Activated CD4-positive, alpha-beta T cell treated with anti-CD3 and anti-CD28 coated beads for 4 hours (primary cell): ENCODE data around the gene NELFA.

ENCODE experiments used
- DNase-seq, 2 donors: peaks; one replicate each; pipeline ENCODE4 v3.0.0-alpha.2; 2020

Gene NELFA

DNA sequence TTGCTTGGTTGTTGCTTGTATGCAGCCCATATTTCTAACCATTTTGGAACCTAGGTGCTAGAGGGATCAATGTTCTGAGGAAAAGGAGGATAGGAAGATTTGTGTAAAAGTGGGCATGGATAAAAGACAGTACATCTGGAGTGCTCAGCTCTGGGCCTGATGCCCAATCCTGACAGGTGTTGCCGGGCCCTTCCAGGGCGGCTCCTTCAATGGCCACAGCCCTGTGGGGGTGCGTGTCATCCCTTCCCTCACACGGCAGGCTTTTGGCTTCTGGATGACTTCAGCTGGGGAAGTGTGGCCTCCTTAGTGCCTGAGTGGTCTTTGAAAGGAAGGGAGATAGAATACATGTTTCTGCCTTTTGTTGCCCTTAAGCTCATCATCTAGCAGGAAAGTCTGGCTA, 47.2 kb downstream of the NELFA start:
- DNase-seq = no peak

DNA sequence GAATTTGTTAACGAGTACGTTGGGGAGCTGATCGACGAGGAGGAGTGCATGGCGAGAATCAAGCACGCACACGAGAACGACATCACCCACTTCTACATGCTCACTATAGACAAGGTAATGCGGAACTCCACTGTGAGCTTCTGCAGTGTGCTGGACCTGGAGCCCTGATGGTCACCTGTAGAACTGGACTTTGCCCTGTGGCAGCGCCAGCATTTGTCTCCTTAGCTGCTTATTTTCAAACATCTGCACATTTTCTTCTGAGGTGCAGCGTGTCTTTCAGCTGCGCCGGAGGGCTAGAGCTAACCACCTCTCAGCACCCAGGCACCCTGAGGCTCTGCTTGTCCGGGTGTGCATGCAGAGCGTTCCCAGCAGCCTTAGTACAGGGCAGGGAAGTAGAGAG, 47.7 kb downstream of the NELFA start:
- DNase-seq = no peak

DNA sequence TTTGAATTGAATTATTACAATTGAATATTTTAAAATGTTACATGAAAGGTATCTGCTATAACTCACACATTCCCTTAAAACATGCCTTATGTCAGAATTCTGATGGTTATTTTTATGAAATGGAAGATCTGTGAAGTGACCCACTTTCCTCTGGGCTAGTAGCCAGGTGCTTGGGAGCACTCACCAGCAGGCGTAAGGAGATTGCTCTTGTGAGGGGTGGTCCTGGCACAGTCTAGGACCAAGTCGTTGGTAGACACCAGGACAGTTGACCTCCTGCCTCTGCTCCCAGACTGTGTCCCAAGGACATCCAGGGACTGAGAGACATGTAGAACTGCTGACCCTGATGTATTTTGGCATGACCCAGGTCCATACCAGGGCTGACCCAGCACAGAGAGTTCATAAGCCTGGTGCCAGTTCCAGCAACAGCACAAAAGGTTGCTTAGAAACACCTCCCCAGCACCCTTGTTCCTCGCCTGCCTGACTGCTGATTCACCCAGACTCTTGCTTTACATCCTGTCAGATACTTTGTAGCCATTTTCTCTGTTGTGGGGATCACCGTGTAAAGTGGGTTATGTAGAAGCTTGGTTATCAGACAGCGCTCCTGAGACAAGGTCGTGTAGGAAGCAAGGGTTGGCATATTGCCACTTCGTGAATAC, 48.5 kb downstream of the NELFA start:
- no peak for DNase-seq

DNA sequence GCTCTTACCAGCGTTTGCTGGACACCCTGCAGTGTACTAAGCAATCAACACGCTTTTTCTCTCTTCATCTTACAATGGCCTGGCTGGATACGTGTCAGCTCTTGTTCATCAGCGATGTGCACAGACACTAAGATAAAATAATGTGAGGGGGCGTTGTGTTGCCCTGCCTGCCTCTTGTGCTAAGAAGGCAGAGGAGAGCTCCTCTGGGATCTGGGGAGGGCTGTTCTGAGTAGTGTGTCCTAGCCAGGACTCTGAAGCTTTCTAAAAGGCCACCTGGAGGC, 49.7 kb downstream of the NELFA start:
- no peak for DNase-seq

DNA sequence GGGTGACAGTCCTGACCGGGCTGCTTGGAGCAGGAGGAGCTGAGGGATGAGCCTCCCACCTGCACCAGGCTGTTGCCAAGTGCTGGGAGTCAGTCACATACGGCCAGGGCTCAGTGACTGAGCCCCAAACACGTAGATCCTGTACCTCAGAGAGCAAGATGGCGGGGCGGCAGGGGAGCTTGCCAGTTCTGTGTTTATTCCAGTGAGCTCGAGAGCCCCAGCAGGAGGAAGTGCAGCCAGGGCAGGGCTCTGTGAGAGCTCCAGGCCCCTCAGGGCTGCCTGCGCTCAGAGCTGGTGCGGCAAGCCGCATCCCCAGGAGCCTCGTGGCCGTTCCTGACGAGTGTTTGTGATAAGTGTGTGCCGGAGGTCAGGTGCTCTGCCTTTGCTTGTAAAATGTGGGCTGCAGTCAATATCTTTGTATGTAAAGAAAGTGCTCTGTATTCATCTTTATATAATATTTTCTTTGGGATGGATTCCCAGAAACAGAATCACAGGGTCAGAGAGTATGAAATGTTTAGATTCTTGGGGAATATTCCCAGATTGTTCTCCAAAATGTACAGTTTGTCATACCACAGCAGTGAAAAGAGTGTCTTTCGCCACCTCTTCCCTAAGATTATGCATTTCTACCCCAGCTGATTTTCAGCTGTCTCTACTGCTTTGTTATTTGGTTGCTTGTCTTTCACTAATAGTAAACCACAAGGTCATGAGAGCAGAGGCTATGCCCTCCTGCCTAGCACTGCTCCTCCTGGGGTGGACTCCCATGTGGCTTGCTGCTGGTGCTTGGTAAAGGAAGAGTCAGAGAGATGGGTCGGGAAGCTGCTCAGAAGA, 50.3 kb downstream of the NELFA start:
- DNase-seq = no peak

DNA sequence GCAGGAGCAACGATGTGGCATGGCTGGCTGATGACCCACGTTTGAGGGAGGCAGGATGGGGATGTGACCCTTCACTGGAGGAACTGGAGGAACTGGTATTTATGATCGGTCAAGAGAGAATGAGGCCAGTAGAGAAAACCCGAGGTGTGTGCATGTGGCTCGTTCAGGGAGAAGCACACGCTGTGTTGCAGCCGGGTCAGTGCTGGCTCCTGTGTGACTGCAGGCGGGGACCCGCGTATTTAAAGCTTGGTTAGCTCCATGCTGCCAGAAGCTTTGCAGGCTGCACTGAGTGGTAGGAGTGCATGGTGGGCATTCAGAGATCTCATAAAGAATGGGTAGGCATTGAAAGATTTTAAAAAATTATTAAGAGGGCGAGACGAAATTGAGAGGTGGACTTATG, 52.1 kb downstream of the NELFA start:
- DNase-seq = no peak

DNA sequence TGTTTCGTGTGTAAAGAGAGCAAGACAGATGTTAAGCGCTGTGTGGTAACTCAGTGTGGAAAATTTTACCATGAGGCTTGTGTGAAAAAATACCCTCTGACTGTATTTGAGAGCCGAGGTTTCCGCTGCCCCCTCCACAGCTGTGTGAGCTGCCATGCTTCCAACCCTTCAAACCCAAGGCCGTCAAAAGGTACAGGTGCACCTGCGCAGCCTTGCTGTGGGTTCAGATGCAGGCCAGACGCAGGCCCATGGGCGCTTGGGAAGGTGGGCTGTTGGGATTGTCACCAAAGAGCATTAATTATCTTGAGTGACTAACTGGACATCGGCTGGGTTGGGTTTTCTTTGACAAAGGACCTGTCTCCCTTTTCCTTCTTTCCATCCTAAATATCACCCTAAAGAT, 55.4 kb downstream of the NELFA start:
- no peak for DNase-seq

DNA sequence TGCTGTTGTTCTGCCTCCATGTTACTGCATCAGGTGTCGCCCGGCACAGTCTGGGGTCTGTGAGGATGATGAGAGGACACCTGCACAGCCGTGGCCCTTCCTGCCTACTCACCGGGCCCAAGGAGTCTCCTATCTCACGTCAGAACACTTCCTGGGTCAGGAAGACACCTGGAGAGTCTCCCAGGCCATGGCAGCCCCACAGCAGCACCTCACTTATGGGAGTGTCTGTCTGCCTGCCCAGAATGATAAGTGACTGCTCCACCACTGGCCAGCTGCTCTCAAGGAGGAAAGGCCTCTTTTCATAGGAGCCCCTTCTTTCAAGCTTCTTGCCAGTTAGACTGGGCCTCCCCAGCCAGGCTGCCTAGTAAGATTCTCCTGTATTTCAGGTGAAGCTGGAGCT, 56.1 kb downstream of the NELFA start:
- no peak for DNase-seq

DNA sequence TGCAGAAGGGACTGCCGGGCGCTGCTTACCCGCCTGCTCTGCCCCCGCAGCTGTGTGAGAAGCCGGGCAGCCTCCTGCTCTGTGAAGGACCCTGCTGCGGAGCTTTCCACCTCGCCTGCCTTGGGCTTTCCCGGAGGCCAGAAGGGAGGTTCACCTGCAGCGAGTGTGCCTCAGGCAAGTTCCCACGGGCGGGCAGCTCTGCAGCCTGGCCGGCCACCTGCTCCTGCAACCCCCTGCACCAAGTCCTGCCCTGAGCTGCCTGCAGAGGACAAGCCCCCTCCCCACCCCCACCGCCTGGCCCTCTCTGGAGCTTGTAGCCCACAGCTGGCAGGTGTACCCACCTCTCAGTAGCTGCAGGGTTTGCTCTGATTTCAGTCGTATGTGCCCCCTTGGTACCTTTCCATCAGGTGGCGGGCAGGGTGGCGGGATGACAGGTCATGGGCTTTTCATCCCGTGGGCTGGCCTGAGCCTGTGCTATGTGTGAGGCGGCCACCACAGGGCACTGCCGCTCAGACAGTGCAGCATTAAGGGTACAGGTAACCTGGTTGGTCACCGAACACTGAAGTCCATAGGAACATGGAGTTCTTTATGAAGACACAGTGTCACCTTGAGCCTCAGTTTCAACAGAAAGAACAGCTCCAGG, 56.6 kb downstream of the NELFA start:
- DNase-seq = no peak

DNA sequence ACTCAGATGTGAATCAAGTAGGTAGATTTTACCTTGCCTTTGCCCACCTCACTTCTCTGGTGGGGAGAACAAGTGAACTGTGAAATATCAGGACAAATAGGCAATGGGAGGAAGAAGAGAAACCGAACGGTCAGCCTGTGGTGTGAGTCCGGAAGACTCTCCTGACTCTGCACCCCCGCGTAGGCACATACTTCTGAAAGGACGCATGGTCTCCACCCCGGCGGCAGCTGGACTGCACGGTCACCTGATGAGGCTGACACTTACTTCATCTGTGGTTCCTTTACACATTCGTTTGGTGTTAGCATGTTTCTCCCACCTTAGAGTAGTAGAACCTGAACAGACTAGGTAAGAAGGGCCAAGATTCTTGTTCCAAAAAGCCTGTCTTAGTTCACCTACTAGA, 58.4 kb downstream of the NELFA start:
- DNase-seq = no peak

DNA sequence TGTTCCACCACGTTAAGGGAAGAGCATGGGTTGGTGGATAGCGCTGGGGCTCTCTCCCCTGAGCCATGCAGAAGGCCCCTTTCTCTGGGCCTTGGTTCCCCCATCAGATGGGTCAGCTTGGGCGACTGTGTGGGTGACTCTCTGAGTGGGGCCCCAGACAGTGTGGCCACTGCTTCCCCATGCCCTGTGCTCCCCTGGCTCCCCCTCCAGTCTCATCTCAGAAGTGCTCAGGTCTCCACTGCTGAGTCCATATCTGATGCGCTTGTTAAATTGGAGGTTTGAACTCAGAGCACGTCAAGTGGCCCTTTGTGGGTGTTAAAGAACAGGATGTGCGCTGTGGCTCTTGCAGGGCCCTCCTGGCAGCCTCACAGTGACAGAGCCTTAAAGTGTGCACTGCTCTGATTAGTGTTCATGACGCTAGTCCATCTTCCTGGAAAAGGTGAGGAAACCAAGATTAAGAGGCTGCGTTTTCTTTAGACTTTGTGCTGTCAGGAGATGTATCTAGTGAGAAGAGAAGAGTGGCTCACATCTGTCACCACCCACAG, 59.8 kb downstream of the NELFA start:
- DNase-seq = no peak

DNA sequence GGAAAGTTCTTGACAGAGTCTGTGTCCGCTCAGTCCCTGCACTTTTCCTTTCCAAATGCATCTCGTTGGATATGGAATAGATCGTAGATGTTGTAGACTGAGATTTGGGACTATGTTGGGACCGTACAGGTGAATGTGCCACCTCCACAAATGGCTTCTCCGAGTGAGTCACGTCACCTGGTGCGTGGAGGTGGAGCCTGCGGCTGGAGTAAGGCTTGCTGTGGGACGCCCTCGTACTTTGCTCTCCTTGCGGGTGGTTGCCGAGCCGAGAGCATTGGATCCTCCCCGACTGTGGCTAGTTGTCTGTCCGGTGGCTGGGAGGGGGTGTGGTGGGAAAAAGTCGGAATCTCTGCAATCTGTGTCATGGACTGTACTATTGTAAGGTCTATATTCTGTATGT, 60.5 kb downstream of the NELFA start:
- DNase-seq = no peak

DNA sequence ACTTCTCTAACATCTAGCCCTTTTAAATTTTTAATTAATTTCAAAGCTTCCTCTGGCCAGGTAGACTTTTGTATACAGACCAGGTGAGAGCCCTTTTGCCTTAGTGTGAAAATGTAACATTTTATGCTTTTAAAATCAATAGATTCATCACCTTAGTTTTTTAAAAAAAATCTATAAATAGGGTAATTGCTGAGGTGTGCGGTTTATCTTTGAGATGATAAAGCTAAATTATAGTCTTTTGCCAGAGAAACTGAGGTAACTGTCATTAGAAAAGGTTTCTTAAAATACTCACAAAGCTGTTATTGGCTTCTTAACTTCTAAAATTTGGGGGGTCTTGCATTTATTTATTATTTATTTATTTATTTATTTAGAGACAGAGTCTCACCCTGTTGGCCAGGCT, 62.9 kb downstream of the NELFA start:
- DNase-seq = no peak

DNA sequence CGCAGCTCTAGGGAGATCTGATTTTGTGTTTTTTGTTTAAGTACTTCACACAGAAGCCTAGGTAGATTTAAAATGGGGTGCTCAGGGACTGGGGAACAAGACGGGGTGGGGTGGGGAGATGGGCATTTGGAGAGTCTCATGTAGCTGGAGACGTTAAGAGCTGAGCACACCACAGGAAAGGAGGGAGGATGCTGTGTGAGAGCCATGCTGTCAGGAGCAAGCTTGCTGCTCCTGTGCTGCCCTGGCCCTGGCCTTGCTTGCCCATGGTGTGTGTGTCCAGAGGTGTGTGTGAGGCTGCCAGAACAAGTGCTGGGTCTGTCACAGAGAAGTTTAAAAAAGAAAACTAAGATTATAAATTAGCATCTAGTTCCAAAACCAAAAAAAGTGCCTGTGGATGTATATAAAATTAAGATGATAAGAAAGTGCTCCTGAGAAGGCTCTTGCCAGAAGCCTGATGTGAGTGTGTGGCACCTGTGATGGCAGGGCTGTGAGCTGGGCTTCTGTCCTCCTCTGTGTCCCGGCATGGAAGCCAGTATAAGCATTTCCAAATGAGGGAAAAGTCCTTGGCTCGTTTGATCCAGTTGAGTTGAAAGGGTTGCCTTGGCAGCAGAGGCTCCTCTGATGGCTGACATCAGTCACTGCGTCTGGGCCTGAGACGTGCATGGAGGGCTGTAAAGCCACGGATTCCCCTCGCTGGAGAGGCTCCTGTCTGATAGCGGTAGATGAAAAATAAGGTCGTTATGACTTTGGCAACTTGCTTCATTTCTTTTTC, 63.5 kb downstream of the NELFA start:
- no peak for DNase-seq

DNA sequence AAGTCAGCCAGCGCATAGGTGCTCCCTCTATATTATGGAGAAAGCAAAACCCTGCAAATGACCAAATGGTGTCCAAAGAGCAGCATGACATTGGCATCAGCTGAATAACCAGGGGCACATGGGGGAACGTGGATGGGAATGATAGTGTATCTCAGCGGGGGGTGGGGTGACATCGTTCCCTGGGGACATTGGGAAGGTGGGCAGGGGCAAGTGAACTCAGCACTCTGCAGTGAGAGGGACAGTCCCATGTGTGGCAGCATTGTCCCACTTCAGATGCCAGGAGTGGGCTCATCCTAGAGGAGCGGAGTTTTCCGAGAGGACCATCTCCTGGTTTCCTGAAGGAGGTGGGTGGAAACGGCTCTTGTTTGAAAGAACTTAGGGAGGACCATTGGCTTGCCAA, 64.8 kb downstream of the NELFA start:
- DNase-seq = no peak

DNA sequence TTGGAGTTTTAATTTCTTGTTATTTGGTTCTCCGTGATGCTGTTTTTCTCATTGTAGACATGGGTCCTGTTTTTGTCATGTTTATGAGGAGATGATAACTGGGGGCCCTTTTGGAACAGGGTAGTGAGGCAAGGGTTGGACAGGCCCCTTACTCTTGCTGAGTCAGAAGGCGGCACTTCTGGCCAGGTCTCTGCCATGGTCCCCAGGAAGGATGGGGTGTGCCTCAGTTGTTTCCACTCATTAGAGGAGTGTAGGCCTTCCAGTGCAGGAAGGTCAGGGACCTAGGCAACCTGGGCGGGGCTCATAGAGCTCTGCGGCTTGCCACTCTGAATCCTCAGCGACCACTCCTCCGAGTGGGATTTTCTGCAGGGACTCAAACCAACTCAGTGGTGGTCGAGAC, 68.2 kb downstream of the NELFA start:
- DNase-seq = no peak

DNA sequence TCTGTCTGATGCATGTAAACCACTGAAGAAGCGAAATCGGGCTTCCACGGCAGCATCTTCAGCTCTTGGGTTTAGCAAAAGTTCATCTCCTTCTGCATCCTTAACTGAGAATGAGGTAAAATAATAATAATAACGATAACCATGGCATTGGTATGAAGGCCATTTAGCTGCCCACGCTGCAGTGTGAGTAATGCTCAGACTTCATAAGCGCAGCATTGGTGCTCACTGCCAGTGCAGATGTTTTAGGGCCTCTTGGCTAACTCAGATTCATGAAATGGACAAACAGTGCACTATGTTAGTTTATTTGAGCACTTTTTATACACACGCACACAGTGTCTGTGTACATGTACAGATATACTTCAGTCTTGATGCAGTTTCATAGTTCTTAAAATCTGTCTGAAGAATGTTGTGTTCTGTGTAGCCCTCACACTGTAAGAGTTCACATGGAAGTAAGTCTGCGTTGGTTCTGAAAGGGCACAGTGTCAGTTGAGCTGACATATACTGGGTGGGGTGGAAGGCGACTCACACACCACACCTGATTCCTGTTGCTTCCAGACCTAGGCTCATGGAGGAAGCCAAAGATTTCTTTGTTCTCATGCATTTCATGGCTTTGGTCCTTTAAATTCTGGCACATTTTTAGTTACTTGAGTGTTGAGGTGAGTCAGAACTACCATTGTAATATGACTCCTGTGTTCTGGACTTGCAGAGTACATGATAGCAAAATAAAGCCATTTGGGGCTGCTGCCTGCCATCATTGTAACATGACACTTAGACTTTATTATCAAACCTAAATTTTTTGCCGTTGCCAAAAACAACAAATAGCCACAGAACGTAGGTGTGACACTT, 68.9 kb downstream of the NELFA start:
- no peak for DNase-seq

DNA sequence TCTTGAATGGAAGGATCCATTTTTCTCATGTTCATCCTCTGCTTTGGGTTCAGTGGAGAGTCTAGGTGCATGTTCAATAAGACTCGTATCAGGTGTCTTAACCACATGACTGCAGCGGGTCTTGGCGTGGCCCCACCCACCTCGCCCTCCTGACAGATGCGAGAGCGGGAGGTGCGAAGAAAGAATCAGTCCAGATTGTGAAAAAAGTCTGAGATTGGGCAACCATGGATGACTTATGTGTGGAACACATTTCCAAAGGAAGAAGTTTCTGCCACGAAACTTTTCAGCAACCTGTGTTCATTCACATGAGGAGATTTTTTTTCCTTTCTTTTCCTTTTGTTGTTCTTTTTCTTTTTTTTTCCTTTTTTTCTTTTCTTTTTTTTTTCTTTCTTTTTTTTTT, 70.7 kb downstream of the NELFA start:
- no peak for DNase-seq

DNA sequence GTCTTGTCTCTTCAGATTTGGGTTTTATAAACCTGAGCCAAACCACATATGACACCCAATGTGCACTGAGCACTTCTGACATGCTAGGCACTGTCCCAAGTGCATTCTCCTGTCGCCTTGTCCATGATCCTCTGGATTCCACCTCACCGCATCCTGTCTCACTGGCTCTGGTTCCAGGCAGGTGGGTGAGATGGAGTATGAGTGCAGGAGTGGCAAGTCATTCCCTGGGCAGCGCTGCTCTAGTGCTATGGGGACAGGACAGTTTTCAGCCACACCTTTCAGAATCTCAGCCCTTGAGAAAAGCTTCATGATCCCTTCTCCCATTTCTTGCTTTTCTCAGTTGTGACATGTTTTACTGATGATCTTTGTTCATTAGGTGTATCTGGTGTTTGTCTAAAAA, 71.2 kb downstream of the NELFA start:
- no peak for DNase-seq

DNA sequence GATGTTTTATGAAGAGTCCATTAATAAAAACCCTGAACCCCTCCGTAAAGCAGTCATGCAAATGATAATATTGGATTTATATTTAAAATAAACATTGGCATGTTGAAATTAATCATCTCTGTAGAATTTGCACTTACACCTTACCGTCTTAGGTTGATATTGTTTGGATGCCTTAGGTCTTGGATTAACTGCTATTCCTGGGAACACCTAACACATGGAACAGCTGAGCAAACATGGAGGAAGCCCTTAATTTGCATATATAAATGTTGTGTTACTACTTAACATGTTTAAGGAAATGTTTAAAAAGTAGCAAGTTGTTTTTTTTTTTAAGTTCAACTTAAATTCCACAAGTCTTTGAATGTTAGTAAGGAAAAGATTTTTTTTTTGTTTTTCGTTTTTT, 75.1 kb downstream of the NELFA start:
- DNase-seq = no peak

DNA sequence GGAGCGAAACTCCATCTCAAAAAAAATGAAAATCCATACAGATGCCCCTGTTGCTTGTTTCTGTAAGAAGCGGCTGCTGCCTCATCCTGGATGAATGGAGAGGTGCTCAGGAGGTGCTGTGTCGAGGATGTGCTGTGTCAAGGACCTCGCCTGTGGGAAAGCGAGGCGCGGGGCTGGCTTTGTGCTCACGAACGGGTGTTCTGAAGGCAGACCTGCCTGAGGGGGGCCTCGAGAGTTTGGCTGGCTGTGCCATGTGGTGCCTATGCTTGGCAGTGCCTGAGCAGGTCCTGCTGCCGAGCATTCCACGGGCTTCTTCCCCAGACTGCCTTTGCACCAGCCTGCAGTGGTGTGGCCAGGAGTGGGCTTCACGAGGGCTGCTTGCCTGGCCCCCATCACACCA, 76.0 kb downstream of the NELFA start:
- no peak for DNase-seq
